ENCODE measurements around the gene ZDHHC16.

DNA sequence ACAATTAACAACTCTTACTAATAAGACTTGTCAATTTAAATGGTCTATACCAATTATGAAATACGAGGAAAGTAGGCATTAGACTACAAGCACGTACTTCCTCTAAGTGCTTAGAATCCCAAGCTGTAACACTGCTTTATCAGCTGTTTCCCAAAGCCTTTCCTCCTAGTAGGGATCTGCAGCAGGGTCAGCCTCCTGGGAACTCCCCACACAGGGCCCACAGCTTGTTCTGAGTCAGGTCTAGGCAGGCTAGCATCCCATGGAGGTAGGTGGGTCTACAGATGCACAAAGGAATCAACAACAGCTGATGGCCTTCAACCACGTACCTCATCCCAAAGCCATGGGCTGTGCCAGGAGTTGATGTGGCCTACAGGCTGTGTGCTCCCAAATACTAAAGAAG is 37.5 kb downstream of the ZDHHC16 start:
- TF ChIP-seq POLR2A (IDR thresholded peaks at IDR 0.05; ENCODE audit: low read depth, low read length) (no peak), POLR2AphosphoS5 (IDR thresholded peaks at IDR 0.05; ENCODE audit: low read depth, low read length) (no peak), TAF1 (IDR thresholded peaks at IDR 0.05; ENCODE audit: borderline replicate concordance, low read depth, low read length) (no peak)
